CD4-positive, CD25-positive, alpha-beta regulatory T cell (primary cell): ENCODE data around the gene EP400. TPM values are rescaled to one million over a fixed set of nuclear protein-coding genes. Genes with fewer than 3 reads are reported as not detected.

ENCODE experiments used
- ATAC-seq, 2 donors: fragments of 150-1000 bp; cut with Tn5 transposase; one replicate each; pipeline ENCODE4 v1.10.0; 2021; ENCODE audit warnings: low read depth in 2 of 2, moderate number of reproducible peaks in 2 of 2, moderate library complexity in 1 of 2
- DNase-seq, 3 donors: peaks; one replicate each; pipeline versions ENCODE4 v3.0.0 to v3.0.0-alpha.2; 2012 to 2022; ENCODE audit warnings: mixed read lengths in 1 of 3
- H3K27ac ChIP-seq: one replicate; pipeline ENCODE4 v1.7.0; 2013; ENCODE audit warnings: mild to moderate bottlenecking, low read length; ENCODE audit not compliant: insufficient read depth, poor library complexity, severe bottlenecking
- H3K27me3 ChIP-seq: one replicate; pipeline ENCODE4 v1.7.0; 2013; ENCODE audit warnings: low read length; ENCODE audit not compliant: control insufficient read depth, insufficient read depth
- H3K36me3 ChIP-seq: one replicate; pipeline ENCODE4 v1.7.0; 2013; ENCODE audit warnings: mild to moderate bottlenecking, low read length, moderate library complexity; ENCODE audit not compliant: control insufficient read depth, insufficient read depth
- H3K4me1 ChIP-seq: 2 replicates; pipeline ENCODE4 v1.7.0; 2013; ENCODE audit warnings: mild to moderate bottlenecking, low read length; ENCODE audit not compliant: insufficient read depth, control insufficient read depth, poor library complexity, severe bottlenecking
- H3K4me3 ChIP-seq: one replicate; pipeline ENCODE4 v1.7.0; 2013; ENCODE audit warnings: low read depth, mild to moderate bottlenecking, low read length, moderate library complexity
- H3K9me3 ChIP-seq, 2 experiments: 1 replicate in 1 of 2; 2 replicates in 1 of 2; pipeline ENCODE4 v1.7.0; 2013; ENCODE audit warnings: low read length in 2 of 2, mild to moderate bottlenecking in 1 of 2, moderate library complexity in 1 of 2; ENCODE audit not compliant: control insufficient read depth in 2 of 2
- H3K27ac Mint-ChIP-seq, 3 donors: one replicate each; pipeline ENCODE4 v1.8.0; 2020 to 2022; ENCODE audit warnings: mild to moderate bottlenecking in 3 of 3, mixed read lengths in 3 of 3, moderate library complexity in 2 of 3
- H3K27me3 Mint-ChIP-seq: one replicate; pipeline ENCODE4 v1.8.0; 2022; ENCODE audit warnings: mild to moderate bottlenecking, mixed read lengths
- H3K36me3 Mint-ChIP-seq: one replicate; pipeline ENCODE4 v1.8.0; 2020; ENCODE audit warnings: mixed read lengths
- H3K4me1 Mint-ChIP-seq, 4 donors: one replicate each; pipeline ENCODE4 v1.8.0; 2020 to 2022; ENCODE audit warnings: mixed read lengths in 4 of 4, mild to moderate bottlenecking in 1 of 4
- H3K4me3 Mint-ChIP-seq, 4 donors: one replicate each; pipeline ENCODE4 v1.8.0; 2020 to 2022; ENCODE audit warnings: mild to moderate bottlenecking in 4 of 4, mixed read lengths in 4 of 4, moderate library complexity in 3 of 4
- H3K9me3 Mint-ChIP-seq, 7 donors: one replicate each; pipeline ENCODE4 v1.8.0; 2020 to 2022; ENCODE audit warnings: mixed read lengths in 7 of 7, mild to moderate bottlenecking in 3 of 7, moderate library complexity in 2 of 7
- polyA plus RNA-seq, 4 donors: library from polyadenylated mRNA; unstranded; fragments of 300-500 nt; fragmentation: Illumina TruSeq; gene quantifications; one replicate each; pipeline ENCODE4 v1.2.3, GENCODE V29; 2021
- total RNA-seq: library from RNA; stranded (reverse); gene quantifications from one replicate; pipeline ENCODE4 v1.2.3, GENCODE V29; 2022

The EP400 gene
- total and polyA plus RNA-seq, 5 donors from 2014 or later = 1.2 to 77.9 (median 1.9) TPM

DNA sequence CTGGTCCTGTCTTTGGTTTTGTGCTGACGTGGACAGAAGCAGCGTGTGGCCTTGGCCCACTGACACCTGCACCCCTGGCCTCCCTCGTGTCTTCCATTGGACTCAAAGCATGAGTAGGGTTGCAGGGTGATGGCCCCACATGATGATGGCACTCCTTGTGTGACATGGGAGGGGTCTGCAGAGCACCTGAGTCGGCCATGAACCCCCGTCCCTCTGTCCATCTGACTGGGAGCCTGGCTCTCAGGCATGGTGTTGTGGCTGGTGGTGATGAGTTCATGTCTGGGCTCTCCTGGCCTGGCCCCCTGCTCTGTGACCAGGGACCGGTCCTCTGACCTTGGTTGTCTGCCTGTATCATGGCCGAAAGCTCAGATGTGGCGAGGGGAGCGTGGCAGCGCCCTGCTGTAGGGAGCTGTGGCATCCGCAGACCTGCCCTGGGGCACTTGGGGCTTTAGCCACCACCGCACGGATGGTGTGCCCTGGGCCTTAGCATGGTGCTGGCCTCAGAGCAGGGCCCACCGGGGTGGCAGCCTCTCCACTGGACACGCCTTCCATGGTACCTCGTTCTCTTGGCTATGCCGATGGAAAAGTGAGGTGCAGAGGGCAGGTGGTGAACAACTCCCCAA lies 38.6 kb upstream of the EP400 start:
- Histone ChIP-seq H3K36me3 (peaks cover 34% of the 10 kb centered on the region), H3K4me3 (no peak overlapping the region), H3K27ac (no peak overlapping the region), H3K4me1 (no peaks in the 10 kb centered on the region), H3K9me3 (no peaks in the 10 kb centered on the region), H3K27me3 (no peaks in the 10 kb centered on the region)
- H3K27me3 Mint-ChIP-seq = no peaks in the 10 kb centered on the region
- no peaks in the 10 kb centered on the region for H3K4me1 Mint-ChIP-seq
- no peak overlapping the region for H3K27ac Mint-ChIP-seq
- H3K36me3 Mint-ChIP-seq = no peaks in the 10 kb centered on the region
- H3K4me3 Mint-ChIP-seq = no peak overlapping the region
- no peaks in the 10 kb centered on the region for H3K9me3 Mint-ChIP-seq
- DNase-seq = no peak
- no peak for ATAC-seq

DNA sequence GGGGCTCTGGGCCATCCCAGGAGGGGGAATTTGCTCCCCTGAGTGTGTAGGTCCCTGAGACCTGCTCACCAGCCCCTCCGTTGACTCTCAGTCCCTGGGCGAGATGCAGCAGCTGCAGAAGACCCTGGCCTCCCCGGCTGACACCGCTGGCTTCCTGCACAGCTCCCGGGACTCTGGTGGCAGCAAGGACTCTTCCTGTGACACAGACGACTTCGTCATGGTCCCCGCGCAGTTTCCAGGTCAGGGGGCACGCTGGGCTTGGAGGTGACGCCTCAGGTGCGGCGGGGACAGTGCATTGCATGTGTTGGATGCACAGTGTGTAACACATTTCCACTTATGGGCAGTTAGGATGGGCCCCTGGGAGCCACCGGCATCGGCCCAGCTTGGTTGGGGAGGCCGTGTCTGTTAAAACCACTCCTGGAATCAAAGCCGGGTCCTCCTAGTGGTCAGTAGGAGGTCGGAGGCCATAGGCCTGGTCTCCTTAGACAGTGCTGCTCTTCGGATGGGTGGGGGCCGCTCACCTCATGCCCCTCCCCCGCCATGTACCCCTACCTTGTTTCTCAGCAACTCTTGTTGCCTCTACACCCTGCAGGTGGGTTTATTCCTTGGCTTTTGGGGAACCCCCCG lies 37.8 kb upstream of the EP400 start:
- H3K27ac Mint-ChIP-seq = peak overlapping the region in 1 of 3 donors; percentile 20
- no peaks in the 10 kb centered on the region for H3K36me3 Mint-ChIP-seq
- H3K27me3 Mint-ChIP-seq = no peaks in the 10 kb centered on the region
- Histone ChIP-seq H3K9me3 (no peaks in the 10 kb centered on the region), H3K27me3 (no peaks in the 10 kb centered on the region), H3K4me3 (no peak overlapping the region), H3K4me1 (no peaks in the 10 kb centered on the region), H3K27ac (no peak overlapping the region), H3K36me3 (peaks cover 34% of the 10 kb centered on the region)
- H3K9me3 Mint-ChIP-seq = no peaks in the 10 kb centered on the region
- ATAC-seq = no peak
- no peak for DNase-seq
- no peak overlapping the region for H3K4me3 Mint-ChIP-seq
- H3K4me1 Mint-ChIP-seq = no peaks in the 10 kb centered on the region

DNA sequence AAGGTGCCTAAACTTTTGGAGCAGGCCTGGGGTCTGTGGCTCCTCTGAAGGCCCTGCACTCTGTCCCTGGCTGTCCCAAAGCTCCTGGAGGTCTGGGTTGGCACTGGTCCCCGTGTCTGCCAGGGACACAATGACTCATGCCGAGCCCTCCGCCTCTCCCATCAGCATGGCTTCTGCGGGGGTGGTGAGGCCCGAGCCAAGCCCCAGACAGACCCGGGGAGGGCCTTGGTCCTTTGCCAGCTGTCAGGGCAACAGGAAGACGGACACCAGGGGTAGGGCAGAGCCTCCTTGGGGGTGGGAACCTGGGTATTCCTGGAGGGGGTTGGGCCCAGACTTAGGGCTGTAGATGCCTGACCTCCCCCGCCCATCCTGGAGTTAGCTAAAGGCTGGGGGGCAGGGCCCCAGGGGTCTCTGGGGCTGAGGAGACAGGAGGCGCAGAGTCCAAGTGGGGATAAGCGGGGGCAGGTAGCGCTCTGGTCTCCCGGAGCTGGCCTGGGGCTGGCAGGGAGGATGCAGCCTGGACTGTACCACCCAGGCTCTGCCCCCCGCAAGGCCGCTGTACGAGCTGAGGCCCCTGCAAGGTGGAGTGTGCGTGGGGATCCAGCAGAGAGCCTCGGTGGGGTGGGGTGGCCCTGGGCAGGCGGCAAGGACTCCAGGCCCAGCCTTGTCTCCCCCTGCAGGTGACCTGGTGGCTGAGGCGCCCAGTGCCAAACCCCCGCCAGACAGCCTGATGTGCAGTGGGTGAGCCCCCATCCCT lies 37.0 kb upstream of the EP400 start:
- no peak overlapping the region for H3K4me3 ChIP-seq
- Mint-ChIP-seq H3K27ac (no peak overlapping the region), H3K4me1 (no peaks in the 10 kb centered on the region), H3K9me3 (no peaks in the 10 kb centered on the region), H3K4me3 (no peak overlapping the region), H3K27me3 (no peaks in the 10 kb centered on the region), H3K36me3 (no peaks in the 10 kb centered on the region)
- no peak overlapping the region for H3K27ac ChIP-seq
- peaks cover 34% of the 10 kb centered on the region for H3K36me3 ChIP-seq
- H3K9me3 ChIP-seq = no peaks in the 10 kb centered on the region
- no peak for ATAC-seq
- DNase-seq = no peak
- H3K27me3 ChIP-seq = no peaks in the 10 kb centered on the region
- no peaks in the 10 kb centered on the region for H3K4me1 ChIP-seq

DNA sequence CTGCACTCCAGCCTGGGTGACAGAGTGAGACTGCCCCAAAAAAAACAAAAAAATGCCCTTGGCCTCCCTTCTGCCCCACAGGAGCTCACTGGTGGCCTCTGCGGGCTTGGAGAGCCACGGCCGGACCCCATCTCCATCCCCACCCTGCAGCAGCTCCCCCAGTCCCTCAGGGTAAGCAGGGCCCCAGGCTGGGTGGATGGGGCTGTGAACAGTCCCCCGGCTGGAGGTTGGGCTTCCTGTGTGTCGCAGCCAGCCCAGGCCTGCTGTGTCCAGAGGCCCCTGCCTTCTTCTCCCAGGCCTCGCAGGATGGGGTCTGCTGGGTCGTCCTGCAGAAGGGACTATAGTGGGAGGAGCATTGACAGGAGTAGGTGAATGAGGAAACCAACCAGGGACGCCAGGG lies 36.1 kb upstream of the EP400 start:
- Mint-ChIP-seq H3K36me3 (no peaks in the 10 kb centered on the region), H3K9me3 (no peaks in the 10 kb centered on the region), H3K27ac (no peak overlapping the region), H3K27me3 (no peaks in the 10 kb centered on the region), H3K4me1 (no peaks in the 10 kb centered on the region), H3K4me3 (no peak overlapping the region)
- no peak overlapping the region for H3K4me3 ChIP-seq
- no peak overlapping the region for H3K27ac ChIP-seq
- ATAC-seq (no peak), DNase-seq (no peak)
- H3K36me3 ChIP-seq = peaks cover 34% of the 10 kb centered on the region
- no peaks in the 10 kb centered on the region for H3K27me3 ChIP-seq
- no peaks in the 10 kb centered on the region for H3K4me1 ChIP-seq
- H3K9me3 ChIP-seq = no peaks in the 10 kb centered on the region

DNA sequence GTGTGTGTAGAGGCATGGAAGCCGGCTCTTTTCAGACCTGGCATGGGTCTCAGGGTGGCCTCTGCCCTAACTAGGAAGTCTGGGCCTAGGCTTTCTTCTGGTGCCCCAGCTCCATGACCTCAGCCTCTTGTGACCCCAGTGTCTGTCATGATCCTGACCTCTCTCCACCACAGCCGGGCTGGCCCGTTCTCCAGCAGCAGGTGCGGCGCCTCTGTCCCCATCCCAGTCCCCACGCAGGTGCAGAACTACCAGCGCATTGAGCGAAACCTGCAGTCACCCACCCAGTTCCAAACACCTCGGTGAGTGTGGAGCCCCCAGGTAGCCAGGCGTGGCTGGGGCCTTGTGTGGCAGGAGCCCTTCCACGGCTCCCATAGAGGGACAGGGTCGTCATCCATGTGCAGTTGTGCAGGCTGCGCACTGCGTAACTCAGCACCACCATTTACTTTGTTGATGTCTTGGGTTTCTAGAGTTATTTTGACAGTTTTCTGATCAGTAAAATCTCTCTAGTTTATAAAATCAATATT lies 35.5 kb upstream of the EP400 start:
- no peaks in the 10 kb centered on the region for H3K4me1 ChIP-seq
- Mint-ChIP-seq H3K4me1 (no peaks in the 10 kb centered on the region), H3K27ac (peak overlapping the region in 1 of 3 donors; percentile 90), H3K9me3 (no peaks in the 10 kb centered on the region), H3K36me3 (no peaks in the 10 kb centered on the region), H3K27me3 (no peaks in the 10 kb centered on the region), H3K4me3 (no peak overlapping the region)
- H3K9me3 ChIP-seq = no peaks in the 10 kb centered on the region
- H3K27me3 ChIP-seq = no peaks in the 10 kb centered on the region
- DNase-seq (no peak), ATAC-seq (no peak)
- H3K36me3 ChIP-seq = peaks cover 34% of the 10 kb centered on the region
- no peak overlapping the region for H3K27ac ChIP-seq
- H3K4me3 ChIP-seq = no peak overlapping the region

DNA sequence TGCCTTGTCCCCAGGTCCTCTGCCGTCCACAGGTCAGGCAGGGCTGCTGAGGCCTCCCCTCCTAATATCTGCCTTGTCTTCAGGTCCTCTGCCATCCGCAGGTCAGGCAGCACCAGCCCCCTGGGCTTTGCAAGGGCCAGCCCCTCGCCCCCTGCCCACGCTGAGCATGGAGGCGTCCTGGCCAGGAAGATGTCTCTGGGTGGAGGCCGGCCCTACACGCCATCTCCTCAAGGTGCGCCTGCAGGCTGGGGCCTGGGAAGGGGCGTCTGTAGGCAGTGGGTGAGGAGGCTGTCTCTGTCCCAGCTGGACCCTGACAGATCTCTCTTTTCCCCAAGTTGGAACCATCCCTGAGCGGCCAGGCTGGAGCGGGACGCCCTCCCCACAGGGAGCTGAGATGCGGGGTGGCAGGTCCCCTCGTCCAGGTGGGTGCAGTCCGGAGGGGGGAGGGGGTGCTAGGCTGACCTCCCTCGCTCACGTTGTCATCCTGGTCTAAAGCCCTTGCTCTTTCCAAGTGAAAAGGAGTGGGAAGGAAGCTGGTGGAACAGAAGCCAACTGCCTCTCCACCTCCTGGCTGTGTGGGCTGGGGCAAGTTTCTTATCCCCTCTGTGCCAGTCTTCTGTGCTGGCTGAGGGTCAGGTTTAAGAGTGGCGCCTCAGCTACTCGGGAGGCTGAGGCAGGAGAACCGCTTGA lies 34.6 kb upstream of the EP400 start:
- Mint-ChIP-seq H3K4me3 (no peak overlapping the region), H3K4me1 (no peaks in the 10 kb centered on the region), H3K27me3 (no peaks in the 10 kb centered on the region), H3K27ac (no peak overlapping the region), H3K36me3 (no peaks in the 10 kb centered on the region), H3K9me3 (no peaks in the 10 kb centered on the region)
- Histone ChIP-seq H3K4me1 (no peaks in the 10 kb centered on the region), H3K4me3 (no peak overlapping the region), H3K36me3 (peaks cover 28% of the 10 kb centered on the region), H3K27me3 (no peaks in the 10 kb centered on the region), H3K9me3 (no peaks in the 10 kb centered on the region), H3K27ac (no peak overlapping the region)
- no peak for DNase-seq
- no peak for ATAC-seq

DNA sequence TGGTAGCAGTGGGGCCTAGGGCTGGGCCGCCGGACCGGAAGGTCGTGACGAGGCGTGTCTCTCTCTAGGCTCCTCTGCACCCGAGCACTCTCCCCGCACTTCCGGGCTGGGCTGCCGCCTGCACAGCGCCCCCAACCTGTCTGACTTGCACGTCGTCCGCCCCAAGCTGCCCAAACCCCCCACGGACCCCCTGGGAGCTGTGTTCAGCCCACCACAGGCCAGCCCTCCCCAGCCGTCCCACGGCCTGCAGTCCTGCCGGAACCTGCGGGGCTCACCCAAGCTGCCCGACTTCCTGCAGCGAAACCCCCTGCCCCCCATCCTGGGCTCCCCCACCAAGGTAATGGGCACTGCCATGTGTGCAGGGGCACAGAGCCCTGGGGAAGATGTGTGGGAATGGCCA lies 33.9 kb upstream of the EP400 start:
- no peak for ATAC-seq
- no peak for DNase-seq
- H3K9me3 Mint-ChIP-seq = no peaks in the 10 kb centered on the region
- no peaks in the 10 kb centered on the region for H3K36me3 Mint-ChIP-seq
- Histone ChIP-seq H3K27ac (no peak overlapping the region), H3K9me3 (no peaks in the 10 kb centered on the region), H3K4me3 (no peak overlapping the region), H3K36me3 (peaks cover 23% of the 10 kb centered on the region), H3K27me3 (no peaks in the 10 kb centered on the region), H3K4me1 (no peaks in the 10 kb centered on the region)
- no peaks in the 10 kb centered on the region for H3K4me1 Mint-ChIP-seq
- no peak overlapping the region for H3K27ac Mint-ChIP-seq
- no peak overlapping the region for H3K4me3 Mint-ChIP-seq
- H3K27me3 Mint-ChIP-seq = no peaks in the 10 kb centered on the region
